Uterus (tissue), 4 donors: ENCODE measurements around the gene SMARCA2. TPM values are rescaled to one million over a fixed set of nuclear protein-coding genes. Genes with fewer than 3 reads are reported as not detected.
A peak's percentile ranks its signal among the peaks of the same experiment; 100 is the strongest.
"Not testable (repeated sequence)": the region's sequence is repeated elsewhere in the genome, so short reads cannot be mapped to it uniquely, and the experiment has no call there.

Experiments used
- DNase-seq, 2 donors: peaks; one replicate each; pipeline ENCODE4 v3.0.0-alpha.2; 2019 to 2020
- H3K27ac ChIP-seq, 2 donors: fragments of 200-600 bp; sonication (generic); 1 replicate in 1 of 2; 2 replicates in 1 of 2; pipeline ENCODE4 v1.5.1; 2016 to 2018
- H3K27me3 ChIP-seq, 2 donors: fragments of 200-600 bp; sonication (generic); one replicate each; pipeline ENCODE4 v1.5.1; 2018 to 2019; ENCODE audit warnings: control low read depth in 1 of 2
- H3K36me3 ChIP-seq, 2 donors: fragments of 200-600 bp; sonication (generic); one replicate each; pipeline ENCODE4 v1.5.1; 2019; ENCODE audit warnings: control low read depth in 1 of 2
- H3K4me1 ChIP-seq, 2 donors: fragments of 200-600 bp; sonication (generic); one replicate each; pipeline ENCODE4 v1.5.1; 2018 to 2019; ENCODE audit warnings: control low read depth in 1 of 2
- H3K4me3 ChIP-seq, 2 donors: fragments of 200-600 bp; sonication (generic); 1 replicate in 1 of 2; 2 replicates in 1 of 2; pipeline ENCODE4 v1.5.1; 2018 to 2019; ENCODE audit warnings: mild to moderate bottlenecking in 1 of 2
- H3K9me3 ChIP-seq, 2 donors: fragments of 200-600 bp; sonication (generic); one replicate each; pipeline ENCODE4 v1.5.1; 2019; ENCODE audit warnings: control low read depth in 1 of 2
- POLR2A ChIP-seq, 2 donors: fragments of 450-650 bp; IDR thresholded peaks; one replicate each; pipeline ENCODE4 v1.6.1; 2016; ENCODE audit warnings: antibody characterized with exemption in 2 of 2, mild to moderate bottlenecking in 1 of 2, moderate library complexity in 1 of 2
- intact Hi-C: fragments of 100-400 bp; cut with DNase I; formaldehyde crosslinking; loops from one replicate; pipeline ENCODE4 v1.15.1; 2023; ENCODE audit warnings: low total_unique reads
- total RNA-seq, 4 donors: library from RNA; depleted of rRNA in 3 of 4; stranded (reverse); fragments of >200 nt in 3 of 4; gene quantifications; one replicate each; pipeline versions ENCODE4 v1.1.0 to v1.2.4, GENCODE V29; 2014 to 2023
- TF ChIP-seq, protein P1 (sequence below), 4 experiments: fragments of 200-600 bp in 2 of 4; fragments of 450-650 bp in 2 of 4; sonication (generic) in 2 of 4; IDR thresholded peaks; one replicate each; pipeline ENCODE4 v1.5.1; 2016 to 2019; ENCODE audit warnings: antibody characterized with exemption in 4 of 4, mild to moderate bottlenecking in 2 of 4, moderate library complexity in 1 of 4
- donor health status: DM: yes; HTN: yes; CAD: no.

The SMARCA2 gene
- total RNA-seq, 4 donors from 2014 or later, result 51.7 to 251 (median 214) TPM

DNA sequence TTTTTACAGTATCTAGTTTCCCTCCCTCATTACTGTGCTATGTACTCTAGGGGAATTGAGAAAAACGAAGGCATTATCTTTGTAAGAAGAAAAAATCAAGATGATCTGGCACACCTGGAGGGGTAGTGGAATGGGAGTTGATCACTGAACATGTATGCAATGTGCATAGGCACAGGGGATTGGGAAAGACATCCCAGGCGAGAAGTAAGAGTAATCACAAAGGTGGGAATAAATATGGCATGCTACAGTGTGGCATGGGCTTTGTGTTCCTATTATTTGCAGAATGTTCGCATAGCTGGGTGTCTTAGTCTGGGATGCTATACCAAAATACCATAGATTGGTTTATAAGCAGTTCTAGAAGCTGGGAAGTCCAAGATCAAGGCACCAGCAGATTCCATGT is 130.6 kb downstream of the SMARCA2 start:
- Histone ChIP-seq H3K9me3 (no peaks in the 10 kb centered on the region), H3K27ac (no peak overlapping the region), H3K4me1 (no peaks in the 10 kb centered on the region), H3K27me3 (no peaks in the 10 kb centered on the region), H3K4me3 (no peak overlapping the region), H3K36me3 (no peaks in the 10 kb centered on the region)
- intact Hi-C loops, result no loop called here
- DNase-seq, result no peak
- TF ChIP-seq POLR2A (IDR thresholded peaks at IDR 0.05), result no peak
- TF ChIP-seq, protein P1, sequence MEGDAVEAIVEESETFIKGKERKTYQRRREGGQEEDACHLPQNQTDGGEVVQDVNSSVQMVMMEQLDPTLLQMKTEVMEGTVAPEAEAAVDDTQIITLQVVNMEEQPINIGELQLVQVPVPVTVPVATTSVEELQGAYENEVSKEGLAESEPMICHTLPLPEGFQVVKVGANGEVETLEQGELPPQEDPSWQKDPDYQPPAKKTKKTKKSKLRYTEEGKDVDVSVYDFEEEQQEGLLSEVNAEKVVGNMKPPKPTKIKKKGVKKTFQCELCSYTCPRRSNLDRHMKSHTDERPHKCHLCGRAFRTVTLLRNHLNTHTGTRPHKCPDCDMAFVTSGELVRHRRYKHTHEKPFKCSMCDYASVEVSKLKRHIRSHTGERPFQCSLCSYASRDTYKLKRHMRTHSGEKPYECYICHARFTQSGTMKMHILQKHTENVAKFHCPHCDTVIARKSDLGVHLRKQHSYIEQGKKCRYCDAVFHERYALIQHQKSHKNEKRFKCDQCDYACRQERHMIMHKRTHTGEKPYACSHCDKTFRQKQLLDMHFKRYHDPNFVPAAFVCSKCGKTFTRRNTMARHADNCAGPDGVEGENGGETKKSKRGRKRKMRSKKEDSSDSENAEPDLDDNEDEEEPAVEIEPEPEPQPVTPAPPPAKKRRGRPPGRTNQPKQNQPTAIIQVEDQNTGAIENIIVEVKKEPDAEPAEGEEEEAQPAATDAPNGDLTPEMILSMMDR (IDR thresholded peaks at IDR 0.05), result no peak

DNA sequence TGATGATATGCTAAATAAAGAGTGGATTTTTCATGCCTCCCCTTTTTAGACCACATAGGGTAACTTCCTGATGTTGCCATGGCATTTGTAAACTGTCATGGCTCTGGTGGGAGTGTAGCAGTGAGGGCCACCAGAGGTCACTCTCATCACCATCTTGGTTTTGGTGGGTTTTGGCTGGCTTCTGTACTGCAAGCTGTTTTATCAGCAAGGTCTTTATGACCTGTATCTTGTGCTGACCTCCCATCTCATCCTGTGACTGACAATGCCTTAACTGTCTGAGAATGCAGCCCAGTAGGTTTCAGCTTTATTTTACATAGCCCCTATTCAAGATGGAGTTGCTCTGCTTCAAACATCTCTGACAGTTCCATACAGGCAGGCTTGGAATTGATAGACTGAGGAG is 131.6 kb downstream of the SMARCA2 start:
- H3K27ac ChIP-seq, H3K4me1 ChIP-seq, intact Hi-C loops, H3K36me3 ChIP-seq, H3K27me3 ChIP-seq, DNase-seq, H3K9me3 ChIP-seq, H3K4me3 ChIP-seq: not testable (repeated sequence)
- TF ChIP-seq, protein P1 (IDR thresholded peaks at IDR 0.05), result peak in 1 of 4 experiments; percentile 7

DNA sequence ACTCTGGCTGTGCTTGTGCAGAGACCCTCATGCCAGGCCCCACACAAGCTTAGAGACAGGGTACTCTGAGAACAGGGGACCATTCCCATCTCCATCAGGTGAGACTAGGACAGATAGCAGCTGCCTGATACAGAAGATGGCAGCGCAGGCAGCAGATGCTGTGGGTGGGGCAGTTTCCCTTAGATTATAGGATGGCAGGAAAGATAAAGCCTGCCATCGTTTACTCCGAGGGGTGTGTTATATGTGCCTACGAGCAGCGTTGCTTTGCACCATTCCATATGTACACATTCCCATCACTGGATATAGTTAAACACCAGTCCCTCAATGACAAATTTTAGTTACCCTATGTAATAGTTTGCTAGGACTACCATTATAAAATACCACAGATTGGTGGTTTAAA is 135.2 kb downstream of the SMARCA2 start:
- no peaks in the 10 kb centered on the region for H3K9me3 ChIP-seq
- DNase-seq, result no peak
- intact Hi-C loops, result no loop called here

DNA sequence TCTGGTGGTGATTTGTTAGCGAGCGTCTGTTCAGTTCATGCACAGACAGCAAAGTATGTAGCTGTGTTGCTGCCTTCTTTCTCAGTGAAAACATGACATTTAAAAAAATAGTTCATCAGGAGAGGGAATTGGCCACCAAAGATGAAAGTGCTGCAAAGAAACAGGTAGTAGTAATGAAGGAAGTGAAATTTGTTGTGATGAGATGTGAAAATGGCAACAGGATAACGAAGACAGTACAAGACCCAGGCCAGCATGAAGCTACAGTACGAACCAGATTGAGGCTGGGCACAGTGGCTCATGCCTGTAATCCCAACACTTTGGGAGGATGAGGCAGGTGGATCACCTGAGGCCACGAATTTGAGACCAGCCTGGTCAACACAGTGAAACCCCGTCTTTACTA is 136.0 kb downstream of the SMARCA2 start:
- no peak for DNase-seq
- intact Hi-C loops, result no loop called here
- H3K36me3 ChIP-seq, result no peaks in the 10 kb centered on the region
- H3K27ac ChIP-seq, result no peak overlapping the region
- no peaks in the 10 kb centered on the region for H3K9me3 ChIP-seq
- H3K27me3 ChIP-seq, result no peaks in the 10 kb centered on the region
- H3K4me1 ChIP-seq, result peaks cover 0 to 3% of the 10 kb centered on the region in 2 donors
- no peak for TF ChIP-seq POLR2A (IDR thresholded peaks at IDR 0.05)
- TF ChIP-seq, protein P1 (IDR thresholded peaks at IDR 0.05), result no peak
- no peak overlapping the region for H3K4me3 ChIP-seq

More for the DNA sequence above, 135.2 kb downstream of the SMARCA2 start:
- H3K27ac ChIP-seq, result no peak overlapping the region
- H3K27me3 ChIP-seq, result no peaks in the 10 kb centered on the region
- H3K36me3 ChIP-seq, result no peaks in the 10 kb centered on the region
- H3K4me3 ChIP-seq, result no peak overlapping the region
- no peak for TF ChIP-seq POLR2A (IDR thresholded peaks at IDR 0.05)
- TF ChIP-seq, protein P1 (IDR thresholded peaks at IDR 0.05), result no peak
- H3K4me1 ChIP-seq, result peaks cover 0 to 3% of the 10 kb centered on the region in 2 donors

DNA sequence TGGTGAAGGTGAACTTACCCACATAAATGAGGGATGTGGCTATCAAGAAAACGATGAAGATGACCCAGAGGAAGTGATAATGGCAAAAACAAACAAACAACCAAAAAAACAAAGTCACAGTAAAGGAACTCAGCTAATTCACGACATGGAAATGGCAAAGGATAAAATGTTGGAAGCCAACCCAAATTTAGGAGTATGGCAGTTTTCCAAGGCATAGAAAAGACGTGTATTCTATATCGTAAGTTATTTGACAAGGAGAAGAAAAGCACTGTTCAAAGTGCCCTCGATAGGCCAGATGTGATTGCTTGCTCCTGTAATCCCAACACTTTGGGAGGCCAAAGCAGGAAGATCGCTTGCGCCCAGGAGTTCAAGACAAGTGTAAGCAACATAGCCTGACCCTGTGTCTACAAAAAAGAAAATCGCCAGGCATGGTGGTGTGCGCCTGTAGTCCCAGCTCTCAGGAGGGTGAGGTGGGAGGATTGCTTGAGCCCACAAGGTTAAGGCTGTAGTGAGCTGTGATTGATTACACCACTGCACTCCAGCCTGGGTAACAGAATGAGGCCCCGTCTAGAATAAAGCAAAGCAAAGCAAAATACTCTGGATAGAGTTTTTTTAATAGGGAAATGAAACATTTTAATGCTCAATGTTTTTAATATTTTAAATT is 138.0 kb downstream of the SMARCA2 start:
- Histone ChIP-seq H3K4me1 (peaks cover 0 to 3% of the 10 kb centered on the region in 2 donors), H3K27me3 (no peaks in the 10 kb centered on the region), H3K4me3 (no peak overlapping the region), H3K36me3 (no peaks in the 10 kb centered on the region), H3K9me3 (no peaks in the 10 kb centered on the region), H3K27ac (no peak overlapping the region)
- intact Hi-C loops, result no loop called here
- DNase-seq, result no peak
- TF ChIP-seq, protein P1 (IDR thresholded peaks at IDR 0.05), result no peak
- no peak for TF ChIP-seq POLR2A (IDR thresholded peaks at IDR 0.05)
